HG02973 (cell line): ENCODE results near the gene JAKMIP1.

ENCODE experiments used
- ATAC-seq: cut with Tn5 transposase; IDR thresholded peaks from one replicate; pipeline ENCODE4 v1.9.1; 2021; ENCODE audit warnings: moderate library complexity; ENCODE audit not compliant: unreplicated experiment

The JAKMIP1 gene

DNA sequence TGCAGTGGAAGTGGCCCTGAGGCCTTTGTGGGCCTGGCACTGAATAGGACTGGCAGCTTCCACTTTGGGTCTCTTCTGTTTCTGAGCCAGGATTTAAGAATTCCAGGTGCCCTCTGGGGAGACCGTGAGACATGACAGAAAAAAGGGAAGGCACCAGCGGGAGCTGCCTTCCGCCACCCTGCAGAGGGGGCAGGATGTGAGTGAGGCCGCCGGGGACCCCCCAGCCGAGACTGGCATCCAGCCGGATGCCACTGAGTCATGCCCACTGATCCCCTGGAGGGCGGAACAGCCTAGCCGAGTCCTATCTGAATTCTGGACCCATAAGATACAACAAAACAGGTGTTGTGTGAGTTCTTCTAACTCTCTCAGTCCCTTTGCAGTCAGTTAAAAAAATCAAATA, 223.4 kb downstream of the JAKMIP1 start:
- ATAC-seq: no peak

- ATAC-seq: no peak
Observed at GRCh38 chr4:5976431-5976830, 223.9 kb downstream of the JAKMIP1 start.
